ENCODE measurements around the gene MYRIP.

DNA sequence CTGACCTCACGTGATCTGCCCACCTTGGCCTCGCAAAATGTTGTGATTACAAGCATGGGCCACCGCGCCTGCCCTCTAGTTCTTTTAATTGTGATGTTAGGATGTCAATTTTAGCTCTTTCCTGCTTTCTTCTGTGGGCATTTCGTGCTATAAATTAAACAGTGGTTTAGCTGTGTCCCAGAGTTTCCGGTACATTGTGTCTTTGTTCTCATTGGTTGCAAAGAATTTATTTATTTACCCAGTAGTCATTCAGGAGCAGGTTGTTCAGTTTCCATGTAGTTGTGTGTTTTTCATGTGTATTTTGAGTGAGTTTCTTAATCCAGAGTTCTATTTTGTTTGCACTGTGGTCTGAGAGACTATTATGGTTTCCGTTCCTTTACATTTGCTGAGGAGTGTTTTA, 30.1 kb downstream of the MYRIP start:
- TF ChIP-seq, protein P1, sequence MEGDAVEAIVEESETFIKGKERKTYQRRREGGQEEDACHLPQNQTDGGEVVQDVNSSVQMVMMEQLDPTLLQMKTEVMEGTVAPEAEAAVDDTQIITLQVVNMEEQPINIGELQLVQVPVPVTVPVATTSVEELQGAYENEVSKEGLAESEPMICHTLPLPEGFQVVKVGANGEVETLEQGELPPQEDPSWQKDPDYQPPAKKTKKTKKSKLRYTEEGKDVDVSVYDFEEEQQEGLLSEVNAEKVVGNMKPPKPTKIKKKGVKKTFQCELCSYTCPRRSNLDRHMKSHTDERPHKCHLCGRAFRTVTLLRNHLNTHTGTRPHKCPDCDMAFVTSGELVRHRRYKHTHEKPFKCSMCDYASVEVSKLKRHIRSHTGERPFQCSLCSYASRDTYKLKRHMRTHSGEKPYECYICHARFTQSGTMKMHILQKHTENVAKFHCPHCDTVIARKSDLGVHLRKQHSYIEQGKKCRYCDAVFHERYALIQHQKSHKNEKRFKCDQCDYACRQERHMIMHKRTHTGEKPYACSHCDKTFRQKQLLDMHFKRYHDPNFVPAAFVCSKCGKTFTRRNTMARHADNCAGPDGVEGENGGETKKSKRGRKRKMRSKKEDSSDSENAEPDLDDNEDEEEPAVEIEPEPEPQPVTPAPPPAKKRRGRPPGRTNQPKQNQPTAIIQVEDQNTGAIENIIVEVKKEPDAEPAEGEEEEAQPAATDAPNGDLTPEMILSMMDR (IDR thresholded peaks at IDR 0.05; ENCODE audit: low read depth, low read length) = no peak
- TF ChIP-seq, protein P2, sequence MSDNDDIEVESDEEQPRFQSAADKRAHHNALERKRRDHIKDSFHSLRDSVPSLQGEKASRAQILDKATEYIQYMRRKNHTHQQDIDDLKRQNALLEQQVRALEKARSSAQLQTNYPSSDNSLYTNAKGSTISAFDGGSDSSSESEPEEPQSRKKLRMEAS (IDR thresholded peaks at IDR 0.05; ENCODE audit: low read depth, low read length) = no peak
- TF ChIP-seq POLR2A (IDR thresholded peaks at IDR 0.05; ENCODE audit: extremely low read depth, insufficient read length) = no peak
